GM12872 (cell line): ENCODE results near the gene IER3.

Experiments
- TF ChIP-seq, protein P1 (sequence below): IDR thresholded peaks from 3 replicates; pipeline ENCODE4 v1.5.1; 2011; ENCODE audit warnings: low read depth, mild to moderate bottlenecking, low read length, moderate library complexity; ENCODE audit not compliant: insufficient read depth

IER3 gene

DNA sequence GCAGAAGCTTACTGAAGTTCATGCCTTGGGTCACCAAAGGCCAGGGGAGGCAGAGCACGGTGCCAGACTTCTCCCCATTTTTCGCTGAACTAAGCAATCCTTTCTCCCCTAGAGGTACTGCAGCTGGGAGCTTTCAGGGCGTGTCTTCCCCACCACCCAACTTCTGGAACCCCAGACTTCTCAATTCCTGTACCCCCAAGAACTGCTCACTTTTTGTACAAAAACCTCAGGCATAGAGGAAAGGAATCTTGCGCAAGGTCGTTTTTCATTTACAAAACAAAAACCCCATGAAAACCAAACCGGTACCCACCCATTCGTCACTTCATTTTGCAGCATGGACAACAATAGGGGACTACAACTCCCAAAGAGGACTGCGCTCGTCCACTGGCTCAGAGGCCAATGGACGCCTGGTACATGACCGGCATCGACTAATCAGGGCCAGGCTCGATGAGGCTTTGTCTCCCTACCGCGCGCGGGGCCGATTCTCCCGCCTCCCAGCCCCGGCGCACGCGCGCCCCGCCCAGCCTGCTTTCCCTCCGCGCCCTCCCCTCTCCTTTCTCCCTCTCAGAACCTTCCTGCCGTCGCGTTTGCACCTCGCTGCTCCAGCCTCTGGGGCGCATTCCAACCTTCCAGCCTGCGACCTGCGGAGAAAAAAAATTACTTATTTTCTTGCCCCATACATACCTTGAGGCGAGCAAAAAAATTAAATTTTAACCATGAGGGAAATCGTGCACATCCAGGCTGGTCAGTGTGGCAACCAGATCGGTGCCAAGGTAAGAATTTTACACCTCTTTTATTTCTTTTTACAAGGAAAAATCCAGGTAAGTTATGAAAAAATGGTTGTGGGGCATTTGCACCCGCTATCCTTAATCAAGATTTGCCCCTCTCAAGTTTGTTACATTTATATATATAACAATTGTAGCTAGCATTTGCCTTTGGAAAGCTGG lies 24.3 kb downstream of the IER3 start, which contains the start of gene TUBB:
Gene TUBB, plus strand, starts transcription at position 562 of the 947 bp plus-strand sequence. Its CDS starts 155 bp downstream, at position 717.
- TF ChIP-seq, protein P1, sequence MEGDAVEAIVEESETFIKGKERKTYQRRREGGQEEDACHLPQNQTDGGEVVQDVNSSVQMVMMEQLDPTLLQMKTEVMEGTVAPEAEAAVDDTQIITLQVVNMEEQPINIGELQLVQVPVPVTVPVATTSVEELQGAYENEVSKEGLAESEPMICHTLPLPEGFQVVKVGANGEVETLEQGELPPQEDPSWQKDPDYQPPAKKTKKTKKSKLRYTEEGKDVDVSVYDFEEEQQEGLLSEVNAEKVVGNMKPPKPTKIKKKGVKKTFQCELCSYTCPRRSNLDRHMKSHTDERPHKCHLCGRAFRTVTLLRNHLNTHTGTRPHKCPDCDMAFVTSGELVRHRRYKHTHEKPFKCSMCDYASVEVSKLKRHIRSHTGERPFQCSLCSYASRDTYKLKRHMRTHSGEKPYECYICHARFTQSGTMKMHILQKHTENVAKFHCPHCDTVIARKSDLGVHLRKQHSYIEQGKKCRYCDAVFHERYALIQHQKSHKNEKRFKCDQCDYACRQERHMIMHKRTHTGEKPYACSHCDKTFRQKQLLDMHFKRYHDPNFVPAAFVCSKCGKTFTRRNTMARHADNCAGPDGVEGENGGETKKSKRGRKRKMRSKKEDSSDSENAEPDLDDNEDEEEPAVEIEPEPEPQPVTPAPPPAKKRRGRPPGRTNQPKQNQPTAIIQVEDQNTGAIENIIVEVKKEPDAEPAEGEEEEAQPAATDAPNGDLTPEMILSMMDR, result peak; percentile 19; the same call in 1 of the 3 replicates

DNA sequence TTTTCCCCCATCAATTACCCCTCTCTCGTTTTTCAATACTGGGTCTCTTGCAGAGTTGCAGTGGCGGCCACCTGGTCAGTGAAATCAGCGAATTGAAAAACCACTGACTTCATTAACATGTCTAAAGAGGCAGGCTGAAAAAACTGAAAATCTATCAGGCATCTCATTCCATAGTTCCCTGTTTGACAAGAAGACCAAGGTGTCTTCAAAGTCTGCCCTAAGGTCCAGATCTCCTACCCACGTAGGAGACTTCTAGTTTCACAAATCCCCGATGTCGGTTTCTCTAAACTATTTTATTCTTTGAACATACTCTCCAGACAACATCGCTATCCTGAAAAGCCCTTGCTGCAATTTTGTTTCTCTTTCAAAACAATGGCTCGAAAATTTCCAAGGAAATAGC lies 25.0 kb downstream of the IER3 start:
- TF ChIP-seq, protein P1, result no peak

DNA sequence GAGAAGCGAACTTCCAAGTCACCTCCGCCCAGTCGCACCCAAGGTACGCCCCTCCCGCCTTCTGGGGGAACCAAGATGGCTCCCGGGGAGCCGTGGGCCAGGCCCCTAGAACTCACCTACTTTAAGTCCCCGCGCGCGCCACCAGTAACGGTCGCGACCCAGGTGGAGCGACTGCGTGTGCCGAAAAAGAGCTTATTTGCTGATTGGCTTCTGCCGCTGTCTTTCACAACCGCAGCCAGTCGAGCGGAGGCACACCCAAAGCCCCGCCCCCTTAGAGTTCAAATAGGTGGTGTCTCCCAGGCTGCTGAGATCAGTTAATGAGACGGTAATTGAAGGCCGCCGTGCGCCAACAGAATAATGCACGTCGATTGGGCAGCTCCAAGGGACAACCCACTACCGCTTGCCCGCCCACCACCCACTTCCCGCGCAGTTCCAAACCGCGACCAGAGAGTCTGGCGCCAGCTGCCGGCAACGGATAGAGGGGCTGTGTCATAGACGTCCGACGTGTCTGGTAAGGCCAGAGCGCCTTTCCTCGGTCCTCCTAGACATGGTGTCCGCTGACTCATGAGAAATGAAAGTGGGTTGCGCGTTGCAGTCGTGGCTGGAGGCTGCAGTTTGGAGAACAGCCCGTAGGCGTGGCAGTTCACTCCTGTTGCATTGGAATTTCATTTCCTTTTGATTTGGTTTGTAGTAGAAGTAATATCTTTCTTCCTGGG lies 27.1 kb downstream of the IER3 start, which contains the start of gene MDC1:
Gene MDC1, minus strand, starts transcription at position 153 of the 716 bp plus-strand sequence. CDS start 2,106 bp downstream, outside the sequence.
- TF ChIP-seq, protein P1, result 0 out of 3 replicates have a peak, but pooled peaks have one; percentile 43

DNA sequence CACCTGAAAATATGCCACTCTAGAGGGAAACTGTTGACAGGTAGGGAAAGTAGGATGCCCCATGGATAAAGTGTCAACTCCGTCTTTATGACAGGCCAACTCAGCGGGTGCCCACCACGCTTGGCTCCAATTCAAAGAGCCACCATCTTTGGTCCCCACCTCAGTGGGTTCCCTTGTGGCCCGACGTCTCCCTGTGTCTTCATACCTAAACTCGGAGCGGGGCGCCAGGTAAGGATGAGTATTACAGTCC lies 27.5 kb downstream of the IER3 start:
- TF ChIP-seq, protein P1, result no peak

DNA sequence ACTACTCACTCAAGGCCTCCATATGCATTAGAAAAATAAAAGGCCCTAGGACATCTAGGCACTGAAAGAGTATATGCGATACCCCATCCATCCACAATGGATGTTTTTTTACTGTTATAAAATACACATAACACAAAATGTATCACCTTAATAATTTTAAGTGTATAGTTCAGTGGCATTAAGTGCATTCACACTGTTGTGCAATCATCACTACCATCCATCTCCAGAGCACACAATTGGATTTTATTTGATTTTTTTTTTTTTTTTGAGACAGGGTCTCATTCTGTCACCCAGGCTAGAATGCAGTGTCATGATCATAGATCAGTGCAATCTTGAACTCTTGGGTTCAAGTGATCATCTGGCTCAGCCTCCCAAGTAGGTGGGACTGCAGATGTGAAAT lies 30.1 kb downstream of the IER3 start:
- TF ChIP-seq, protein P1, result no peak

DNA sequence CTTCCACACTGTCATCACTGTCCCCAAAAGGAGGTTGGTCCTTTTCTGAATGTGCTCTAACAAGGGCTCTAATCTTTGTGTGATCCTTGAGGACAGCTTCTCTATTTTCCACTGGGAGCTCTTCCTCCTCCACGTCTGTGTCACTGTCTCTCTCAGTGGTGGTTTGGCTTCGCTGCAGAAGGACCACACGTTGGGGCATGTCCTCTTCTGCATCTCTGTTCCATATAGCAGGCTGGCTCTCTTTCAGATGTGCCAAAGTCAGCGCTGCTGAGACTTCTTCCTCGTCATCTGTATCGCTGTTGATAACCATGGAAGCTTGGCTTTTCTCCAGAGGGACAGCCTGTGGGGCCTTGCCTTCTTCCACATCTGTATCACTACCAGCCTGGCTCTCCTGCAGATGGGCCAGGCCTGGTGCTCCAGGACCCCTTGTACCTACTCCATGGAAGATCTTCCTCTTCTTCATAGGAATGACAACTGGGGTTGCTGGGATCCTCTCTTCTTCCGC lies 31.9 kb downstream of the IER3 start:
- TF ChIP-seq, protein P1, result no peak

DNA sequence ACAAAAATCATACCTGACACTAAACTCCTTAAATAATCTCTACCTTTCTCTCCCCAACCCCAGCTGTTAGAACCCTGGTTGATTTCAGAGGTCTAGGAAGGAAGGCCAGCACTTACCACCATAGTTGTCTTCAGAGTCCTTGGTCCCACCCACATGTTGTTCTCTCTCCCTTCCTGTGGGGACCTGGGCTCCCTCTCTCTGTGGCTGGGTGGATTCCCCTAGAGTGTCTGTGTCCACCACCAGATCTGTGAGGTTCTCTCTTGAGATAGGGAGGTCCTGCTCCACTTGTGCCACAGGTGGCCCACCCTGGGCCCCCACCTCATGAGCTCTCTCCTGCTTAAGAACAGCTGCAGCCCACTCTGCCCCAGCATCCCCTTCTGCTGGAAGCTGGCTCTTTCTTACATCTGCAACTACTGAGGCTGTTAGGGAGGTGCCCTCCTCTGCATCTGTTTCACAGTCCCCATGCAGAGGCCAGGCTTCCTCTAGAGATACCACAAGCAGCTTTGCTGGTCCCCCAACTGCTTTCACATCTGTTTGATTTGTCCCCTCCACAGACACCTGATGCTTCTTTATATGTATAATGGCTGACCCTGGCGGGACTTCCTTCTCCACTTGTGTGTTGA lies 32.5 kb downstream of the IER3 start:
- TF ChIP-seq, protein P1, result 0 out of 3 replicates have a peak, but pooled peaks have one; percentile 11
